Renal pelvis (tissue), 12 donors: ENCODE results near the gene TARS2. TPM values are rescaled to one million over a fixed set of nuclear protein-coding genes. Genes with fewer than 3 reads are reported as not detected.

Source experiments
- DNase-seq: peaks from one replicate; pipeline ENCODE4 v3.0.0-alpha.2; 2013
- long read RNA-seq, 16 experiments: transcript quantifications; one replicate each; lab custom pipeline, GENCODE V29; 2026
- polyA plus RNA-seq, 3 donors: library from polyadenylated mRNA; unstranded; fragments of 120-200 nt; gene quantifications; one replicate each; pipeline ENCODE4 v1.2.1, GENCODE V29; 2013; ENCODE audit not compliant: insufficient read length in 3 of 3

TARS2 gene
- polyA plus RNA-seq = 10 to 100 TPM; 19.5 to 34.3 (median 30.1) TPM
- long read RNA-seq, donor 1, partial matches to known transcripts = 0 of 1 reads
- long read RNA-seq, donor 1, other reads (novel, unspliced or antisense) = 0 of 1 reads
- long read RNA-seq, donor 2, partial matches to known transcripts = 0 of 7 reads
- long read RNA-seq, donor 2, other reads (novel, unspliced or antisense) = 0 of 7 reads
- long read RNA-seq, donor 3, partial matches to known transcripts = 0 of 3 reads
- long read RNA-seq, donor 3, other reads (novel, unspliced or antisense) = 0 of 3 reads
- long read RNA-seq, donor 4, partial matches to known transcripts = 0 of 5 reads
- long read RNA-seq, donor 4, other reads (novel, unspliced or antisense) = 0 of 5 reads
- long read RNA-seq, donor 5 = 0 reads
- long read RNA-seq, donor 6, transcript TARS2-204 (18 exons, 2,729 nt) = major isoform, 6 of 16 reads
- long read RNA-seq, donor 6, partial matches to known transcripts = 6 of 16 reads
- long read RNA-seq, donor 6, other reads (novel, unspliced or antisense) = 0 of 16 reads
- long read RNA-seq, donor 7, partial matches to known transcripts = 0 of 5 reads
- long read RNA-seq, donor 7, other reads (novel, unspliced or antisense) = 0 of 5 reads
- long read RNA-seq, donor 8 = 0 reads
- long read RNA-seq, donor 9, partial matches to known transcripts = 0 of 6 reads
- long read RNA-seq, donor 9, other reads (novel, unspliced or antisense) = 0 of 6 reads
- long read RNA-seq, donor 10, partial matches to known transcripts = 5 of 11 reads
- long read RNA-seq, donor 10, other reads (novel, unspliced or antisense) = 0 of 11 reads
- long read RNA-seq, donor 11, partial matches to known transcripts = 0 of 4 reads
- long read RNA-seq, donor 11, other reads (novel, unspliced or antisense) = 0 of 4 reads
- long read RNA-seq, donor 12, transcript TARS2-204 (18 exons, 2,729 nt) = major isoform, 7 of 18 reads
- long read RNA-seq, donor 12, partial matches to known transcripts = 7 of 18 reads
- long read RNA-seq, donor 12, other reads (novel, unspliced or antisense) = 0 of 18 reads
- long read RNA-seq, donor 13, partial matches to known transcripts = 0 of 5 reads
- long read RNA-seq, donor 13, other reads (novel, unspliced or antisense) = 0 of 5 reads
- long read RNA-seq, donor 14 = 0 reads
- long read RNA-seq, donor 15, partial matches to known transcripts = 0 of 7 reads
- long read RNA-seq, donor 15, other reads (novel, unspliced or antisense) = 0 of 7 reads
- long read RNA-seq, donor 16, partial matches to known transcripts = 0 of 1 reads
- long read RNA-seq, donor 16, other reads (novel, unspliced or antisense) = 0 of 1 reads

GRCh38 chr1:150486966-150487762 is at the start of gene TARS2:
Gene TARS2 (plus strand): TSS chr1:150487419. CDS start chr1:150487451, 32 bp downstream.
- DNase-seq = peak; percentile 99

- DNase-seq = no peak
These were observed 46.1 kb upstream of the TARS2 start for GRCh38 chr1:150441121-150441520.

GRCh38 chr1:150444232-150444631 is 43.0 kb upstream of the TARS2 start:
- DNase-seq = no peak

- DNase-seq = no peak
These were observed 31.0 kb upstream of the TARS2 start for GRCh38 chr1:150456146-150456647.

- DNase-seq = peak; percentile 46
These were observed 22.8 kb upstream of the TARS2 start for GRCh38 chr1:150464422-150464826.

GRCh38 chr1:150466964-150467363 is 20.3 kb upstream of the TARS2 start:
- no peak for DNase-seq

- DNase-seq = no peak
These were observed 17.9 kb upstream of the TARS2 start for GRCh38 chr1:150469291-150469690.

GRCh38 chr1:150472601-150473200 is 14.5 kb upstream of the TARS2 start:
- no peak for DNase-seq

GRCh38 chr1:150473659-150474058 is 13.6 kb upstream of the TARS2 start:
- DNase-seq = no peak

- no peak for DNase-seq
These were observed 12.3 kb upstream of the TARS2 start for GRCh38 chr1:150474869-150475268.

GRCh38 chr1:150476754-150477153 is 10.5 kb upstream of the TARS2 start:
- no peak for DNase-seq

GRCh38 chr1:150477320-150477719 is 9.9 kb upstream of the TARS2 start:
- no peak for DNase-seq

- no peak for DNase-seq
These were observed 9.5 kb upstream of the TARS2 start for GRCh38 chr1:150477733-150478132.

GRCh38 chr1:150479370-150479769 is 7.8 kb upstream of the TARS2 start:
- no peak for DNase-seq

- DNase-seq = no peak
These were observed 7.3 kb upstream of the TARS2 start for GRCh38 chr1:150479927-150480352.

GRCh38 chr1:150484431-150484830 is 2.8 kb upstream of the TARS2 start:
- DNase-seq = no peak

- DNase-seq = no peak
These were observed 2.4 kb upstream of the TARS2 start for GRCh38 chr1:150484861-150485260.

GRCh38 chr1:150487763-150488115 is 520 bp downstream of the TARS2 start:
- no peak for DNase-seq

GRCh38 chr1:150493175-150493574 is 6.0 kb downstream of the TARS2 start:
- no peak for DNase-seq

- no peak for DNase-seq
These were observed 11.1 kb downstream of the TARS2 start for GRCh38 chr1:150498342-150498741.
